Endothelial cell of umbilical vein (primary cell): ENCODE data around the gene GAPVD1. TPM values are rescaled to one million over a fixed set of nuclear protein-coding genes. Genes with fewer than 3 reads are reported as not detected.

Experiments
- BruUV-seq: library from RNA; stranded (reverse); fragments of 400-500 nt; replicated peaks from 2 replicates; lab custom pipeline; 2021; lab: Mats Ljungman, UMichigan
- CTCF ChIA-PET: fragments of 300-600, 350-600 bp; sonication (Branson Sonifier 250); formaldehyde crosslinking; loops from one replicate; lab custom pipeline; 2021; ENCODE audit warnings: antibody characterized with exemption, inconsistent platforms; lab: Charles Lee
- POLR2A ChIA-PET: fragments of 300-600, 350-600 bp; sonication (Branson Sonifier 250); formaldehyde crosslinking; loops from one replicate; lab custom pipeline; 2021; ENCODE audit warnings: antibody characterized with exemption, inconsistent platforms; lab: Charles Lee
- DNase-seq: peaks from one replicate; pipeline ENCODE4 v3.0.0-alpha.2; 2011; ENCODE audit warnings: low read depth, low spot score
- FAIRE-seq: peaks from 2 replicates; lab custom pipeline; 2011; peaks lifted over from hg19 to GRCh38; lab: Jason Lieb, UNC
- H2AFZ ChIP-seq: 2 replicates; pipeline ENCODE4 v1.6.0; 2012; ENCODE audit warnings: low read depth, low read length, control low read depth, inconsistent platforms
- H3K27ac ChIP-seq: 2 replicates; pipeline ENCODE4 v1.5.1; 2011; ENCODE audit warnings: low read depth, mild to moderate bottlenecking, control low read depth, low read length, moderate library complexity; ENCODE audit not compliant: insufficient read depth
- H3K27me3 ChIP-seq, 2 experiments: 2 replicates each; pipeline versions ENCODE4 v1.6.0 to v1.6.1; 2011; ENCODE audit warnings: low read length in 2 of 2, mixed read lengths in 1 of 2; ENCODE audit not compliant: control insufficient read depth in 2 of 2, insufficient read depth in 2 of 2
- H3K36me3 ChIP-seq, 2 experiments: 2 replicates in 1 of 2; 3 replicates in 1 of 2; pipeline ENCODE4 v1.5.1; 2011; ENCODE audit warnings: low read length in 2 of 2, mild to moderate bottlenecking in 1 of 2, moderate library complexity in 1 of 2; ENCODE audit not compliant: control insufficient read depth in 2 of 2, insufficient read depth in 2 of 2; ENCODE audit errors: extremely low read depth in 1 of 2
- H3K4me1 ChIP-seq: 3 replicates; pipeline ENCODE4 v1.5.1; 2011; ENCODE audit warnings: mild to moderate bottlenecking, low read length; ENCODE audit not compliant: control insufficient read depth, insufficient read depth; ENCODE audit errors: extremely low read depth
- H3K4me2 ChIP-seq: 2 replicates; pipeline ENCODE4 v1.6.1; 2011; ENCODE audit warnings: low read length, control low read depth, mixed read lengths; ENCODE audit not compliant: insufficient read depth
- H3K4me3 ChIP-seq, 3 experiments: fragments of 200-600 bp in 1 of 3; sonication (generic), shearing (Covaris generic) in 1 of 3; replicated peaks in 1 of 3; 2 replicates each; pipeline ENCODE4 v1.5.1; 2011 to 2016; ENCODE audit warnings: control low read depth in 3 of 3, low read length in 3 of 3, mild to moderate bottlenecking in 2 of 3, inconsistent platforms in 1 of 3, low read depth in 1 of 3, moderate library complexity in 1 of 3; ENCODE audit not compliant: insufficient read depth in 1 of 3
- H3K79me2 ChIP-seq: 2 replicates; pipeline ENCODE4 v1.6.0; 2012; ENCODE audit warnings: low read length, inconsistent platforms; ENCODE audit not compliant: control insufficient read depth, insufficient read depth
- H3K9ac ChIP-seq: replicated peaks from 2 replicates; pipeline ENCODE3; 2011; ENCODE audit warnings: low read length, control low read depth; ENCODE audit not compliant: insufficient read depth; ENCODE audit errors: extremely low read depth
- H3K9me1 ChIP-seq: replicated peaks from 3 replicates; pipeline ENCODE4 v1.6.0; 2011; ENCODE audit warnings: mild to moderate bottlenecking, low read length; ENCODE audit not compliant: control insufficient read depth, insufficient read depth; ENCODE audit errors: extremely low read depth
- H3K9me3 ChIP-seq: replicated peaks from 2 replicates; pipeline ENCODE4 v1.5.1; 2012; ENCODE audit warnings: low read length, inconsistent platforms; ENCODE audit not compliant: control insufficient read depth, insufficient read depth
- H4K20me1 ChIP-seq: replicated peaks from 2 replicates; pipeline ENCODE3; 2011; ENCODE audit warnings: mild to moderate bottlenecking, low read length; ENCODE audit not compliant: control insufficient read depth, insufficient read depth; ENCODE audit errors: extremely low read depth
- CTCF ChIP-seq, 2 donors: IDR thresholded peaks; 1 replicate in 1 of 2; 2 replicates in 1 of 2; pipeline ENCODE4 v1.5.1; 2011; ENCODE audit warnings: low read length in 2 of 2, mild to moderate bottlenecking in 2 of 2, moderate library complexity in 2 of 2, control low read depth in 1 of 2, inconsistent platforms in 1 of 2, low read depth in 1 of 2; ENCODE audit not compliant: insufficient read depth in 1 of 2; ENCODE audit errors: extremely low read depth in 1 of 2
- EZH2 ChIP-seq: IDR thresholded peaks from 2 replicates; pipeline ENCODE4 v1.6.1; 2012; ENCODE audit warnings: borderline replicate concordance, low read depth, mild to moderate bottlenecking, moderate library complexity, low read length, inconsistent platforms; ENCODE audit not compliant: severe bottlenecking
- FOS ChIP-seq: IDR thresholded peaks from 2 replicates; pipeline ENCODE4 v1.6.1; 2011; ENCODE audit warnings: mild to moderate bottlenecking, low read length, moderate library complexity, borderline replicate concordance; ENCODE audit not compliant: insufficient read depth
- GATA2 ChIP-seq: IDR thresholded peaks from 2 replicates; pipeline ENCODE4 v1.7.0; 2011; ENCODE audit warnings: low read depth, mild to moderate bottlenecking, moderate library complexity, mixed read lengths, low read length; ENCODE audit not compliant: insufficient read length, insufficient read depth
- JUN ChIP-seq: IDR thresholded peaks from 2 replicates; pipeline ENCODE4 v1.6.1; 2011; ENCODE audit warnings: borderline replicate concordance, low read depth; ENCODE audit not compliant: insufficient read length, insufficient read depth
- MAX ChIP-seq: IDR thresholded peaks from 2 replicates; pipeline ENCODE4 v1.6.1; 2011; ENCODE audit not compliant: insufficient read depth, insufficient read length
- MYC ChIP-seq: IDR thresholded peaks from one replicate; pipeline ENCODE4 v1.6.1; 2011; ENCODE audit warnings: mild to moderate bottlenecking, low read depth, low read length
- POLR2A ChIP-seq: IDR thresholded peaks from 2 replicates; pipeline ENCODE4 v1.6.1; 2012; ENCODE audit warnings: low read depth, mild to moderate bottlenecking, control low read depth, low read length
- POLR2AphosphoS5 ChIP-seq: IDR thresholded peaks from 2 replicates; pipeline ENCODE4 v1.6.1; 2012; ENCODE audit warnings: low read depth, mild to moderate bottlenecking, control low read depth, low read length, moderate library complexity; ENCODE audit not compliant: insufficient read depth
- dilution Hi-C: fragments of 300-500 bp; cut with MboI; formaldehyde crosslinking; loops from one replicate; pipeline ENCODE4 v1.15.0; 2019; ENCODE audit warnings: low sequenced_read_pairs; ENCODE audit not compliant: extremely low pct_ligation_motif_present
- intact Hi-C: fragments of 100-400 bp; cut with micrococcal nuclease; formaldehyde crosslinking; loops from one replicate; pipeline ENCODE4 v1.10.0; 2022
- polyA plus RNA-seq, 4 experiments: library from polyadenylated mRNA; depleted of rRNA in 3 of 4; stranded (reverse) in 3 of 4; unstranded in 1 of 4; fragments of >200 nt; gene quantifications; 2 replicates each; pipeline versions ENCODE4 v1.2.1 to v1.2.3, GENCODE V29; 2011 to 2012; ENCODE audit warnings: missing spikeins in 1 of 4
- total RNA-seq: library from RNA; stranded (reverse); gene quantifications from 2 replicates; pipeline ENCODE4 v1.2.3, GENCODE V29; 2021

The GAPVD1 gene
- total and polyA plus RNA-seq, 2 donors (not counting 3 experiments of a cell fraction or from before 2014, with no cell fraction given), result 10.7 to 53.2 TPM

- Histone ChIP-seq H3K27ac (no peak overlapping the region), H4K20me1 (no peaks in the 10 kb centered on the region), H3K79me2 (no peaks in the 10 kb centered on the region), H3K36me3 (peaks cover 7 to 27% of the 10 kb centered on the region in 2 experiments), H2AFZ (no peak overlapping the region), H3K4me2 (no peak overlapping the region), H3K4me1 (no peaks in the 10 kb centered on the region), H3K9me1 (no peaks in the 10 kb centered on the region), H3K9me3 (no peaks in the 10 kb centered on the region), H3K9ac (no peak overlapping the region), H3K4me3 (no peak overlapping the region), H3K27me3 (no peaks in the 10 kb centered on the region)
- intact Hi-C loops, result no loop called here
- POLR2A ChIA-PET, result no interaction called here
- TF ChIP-seq POLR2AphosphoS5 (no peak), EZH2 (no peak), GATA2 (no peak), JUN (no peak), MAX (no peak), CTCF (IDR thresholded peaks at IDR 0.05; ENCODE audit: extremely low read depth in 1 of 2, insufficient read depth in 1 of 2, low read depth in 1 of 2, low read length in 2 of 2) (no peak), FOS (no peak), MYC (no peak), POLR2A (no peak)
- dilution Hi-C loops, result no loop called here
- no peak for FAIRE-seq
- no peak for DNase-seq
- CTCF ChIA-PET, result interaction anchor here (0.8 to 1.4 kb wide), 2 partner anchors 9 to 15 kb away, joined by 3 read pairs; no protein-coding TSS in a partner anchor
- no TSS peak for BruUV-seq
Measured at GRCh38 chr9:125356032-125356431, 94.4 kb downstream of the GAPVD1 start.
